H1 (cell line): ENCODE results near the gene CDC45. TPM values are rescaled to one million over a fixed set of nuclear protein-coding genes. Genes with fewer than 3 reads are reported as not detected.

ENCODE experiments used
- CTCF ChIA-PET: fragments of 300-600 bp; sonication (Branson Sonifier 250); formaldehyde crosslinking; loops from one replicate; lab custom pipeline; 2021; ENCODE audit not compliant: partially characterized antibody; lab: Charles Lee
- POLR2A ChIA-PET: fragments of 300-600 bp; sonication (Branson Sonifier 250); formaldehyde crosslinking; loops from one replicate; lab custom pipeline; 2021; ENCODE audit warnings: inconsistent platforms; ENCODE audit not compliant: partially characterized antibody; lab: Charles Lee
- DNase-seq, 2 experiments: peaks; one replicate each; pipeline versions ENCODE4 v3.0.0 to v3.0.0-alpha.2; 2010 to 2022; ENCODE audit warnings: low spot score in 2 of 2, low read depth in 1 of 2, mixed read lengths in 1 of 2
- FAIRE-seq: peaks from 2 replicates; lab custom pipeline; 2011; peaks lifted over from hg19 to GRCh38; lab: Jason Lieb, UNC
- H2AFZ ChIP-seq: 2 replicates; pipeline ENCODE4 v1.8.1; 2012; ENCODE audit warnings: low read length, inconsistent platforms
- H2AK5ac ChIP-seq: 2 replicates; pipeline ENCODE4 v1.6.1; 2013; ENCODE audit warnings: low read depth, low read length
- H2BK120ac ChIP-seq: replicated peaks from 2 replicates; pipeline ENCODE3; 2013; ENCODE audit warnings: low read depth, low read length, inconsistent platforms
- H2BK12ac ChIP-seq: 2 replicates; pipeline ENCODE4 v1.6.1; 2013; ENCODE audit warnings: low read depth, low read length
- H2BK15ac ChIP-seq: 2 replicates; pipeline ENCODE4 v1.6.1; 2013; ENCODE audit warnings: low read length
- H2BK20ac ChIP-seq: 2 replicates; pipeline ENCODE4 v1.6.1; 2013; ENCODE audit warnings: low read length
- H2BK5ac ChIP-seq: 2 replicates; pipeline ENCODE4 v1.6.1; 2013; ENCODE audit warnings: low read depth, low read length
- H3K14ac ChIP-seq: 2 replicates; pipeline ENCODE4 v1.6.1; 2013; ENCODE audit warnings: inconsistent platforms; ENCODE audit not compliant: insufficient read length
- H3K18ac ChIP-seq: 2 replicates; pipeline ENCODE4 v1.6.1; 2013; ENCODE audit warnings: low read length; ENCODE audit errors: extremely low read depth
- H3K23ac ChIP-seq: 2 replicates; pipeline ENCODE4 v1.6.1; 2013; ENCODE audit warnings: inconsistent platforms; ENCODE audit not compliant: insufficient read length
- H3K23me2 ChIP-seq: 2 replicates; pipeline ENCODE4 v1.6.1; 2013; ENCODE audit warnings: low read depth, low read length
- H3K27ac ChIP-seq: 2 replicates; pipeline ENCODE4 v1.6.1; 2011; ENCODE audit warnings: low read depth, low read length, inconsistent platforms
- H3K27me3 ChIP-seq, 4 experiments: replicated peaks in 1 of 4; 1 replicate in 1 of 4; 2 replicates in 3 of 4; pipeline versions ENCODE4 v1.6.1 to v1.8.1; 2011 to 2013; ENCODE audit warnings: low read length in 3 of 4, mild to moderate bottlenecking in 3 of 4, inconsistent platforms in 2 of 4, mixed read lengths in 2 of 4, moderate library complexity in 1 of 4; ENCODE audit not compliant: control insufficient read depth in 3 of 4, insufficient read depth in 3 of 4; ENCODE audit errors: extremely low read depth in 1 of 4
- H3K36me3 ChIP-seq, 4 experiments: 2 replicates each; pipeline versions ENCODE4 v1.6.1 to v1.8.1; 2011 to 2013; ENCODE audit warnings: mild to moderate bottlenecking in 4 of 4, low read length in 3 of 4, moderate library complexity in 2 of 4, control low read depth in 1 of 4, inconsistent platforms in 1 of 4; ENCODE audit not compliant: insufficient read depth in 4 of 4, control insufficient read depth in 2 of 4
- H3K4ac ChIP-seq: replicated peaks from 2 replicates; pipeline ENCODE3; 2013; ENCODE audit warnings: low read length, low read depth, mixed read lengths, inconsistent platforms; ENCODE audit not compliant: insufficient read length
- H3K4me1 ChIP-seq, 4 experiments: replicated peaks in 1 of 4; 1 replicate in 1 of 4; 2 replicates in 3 of 4; pipeline versions ENCODE4 v1.6.1 to v1.8.1; 2011 to 2013; ENCODE audit warnings: low read length in 3 of 4, inconsistent platforms in 2 of 4, mixed read lengths in 1 of 4; ENCODE audit not compliant: insufficient read depth in 4 of 4, control insufficient read depth in 3 of 4
- H3K4me2 ChIP-seq, 2 experiments: 2 replicates each; pipeline versions ENCODE4 v1.6.1 to v1.8.1; 2011 to 2013; ENCODE audit warnings: low read depth in 2 of 2, low read length in 2 of 2, control low read depth in 1 of 2, inconsistent platforms in 1 of 2, mild to moderate bottlenecking in 1 of 2; ENCODE audit not compliant: insufficient read depth in 1 of 2
- H3K4me3 ChIP-seq, 4 experiments: fragments of 200-600, 300-600 bp in 1 of 4; sonication (generic), shearing (Covaris generic), sonication (Bioruptor Twin) in 1 of 4; 2 replicates each; pipeline versions ENCODE4 v1.5.1 to v1.8.1; 2011 to 2016; ENCODE audit warnings: low read length in 4 of 4, low read depth in 3 of 4, control low read depth in 2 of 4, inconsistent platforms in 2 of 4, mild to moderate bottlenecking in 2 of 4, mixed read lengths in 1 of 4, moderate library complexity in 1 of 4; ENCODE audit not compliant: insufficient read depth in 2 of 4; ENCODE audit errors: extremely low read depth in 1 of 4
- H3K56ac ChIP-seq: replicated peaks from 2 replicates; pipeline ENCODE3; 2013; ENCODE audit warnings: low read depth, mild to moderate bottlenecking, mixed read lengths, low read length, inconsistent platforms; ENCODE audit not compliant: insufficient read length
- H3K79me1 ChIP-seq: 2 replicates; pipeline ENCODE4 v1.6.1; 2013; ENCODE audit warnings: low read depth, low read length, control low read depth
- H3K79me2 ChIP-seq, 2 experiments: 2 replicates each; pipeline versions ENCODE4 v1.6.1 to v1.8.1; 2012 to 2013; ENCODE audit warnings: low read length in 2 of 2, mild to moderate bottlenecking in 2 of 2, inconsistent platforms in 1 of 2; ENCODE audit not compliant: insufficient read depth in 2 of 2, control insufficient read depth in 1 of 2
- H3K9ac ChIP-seq, 4 experiments: replicated peaks in 1 of 4; 1 replicate in 1 of 4; 2 replicates in 3 of 4; pipeline versions ENCODE4 v1.6.1 to v1.8.1; 2011 to 2013; ENCODE audit warnings: low read depth in 3 of 4, low read length in 3 of 4, control low read depth in 2 of 4, mild to moderate bottlenecking in 2 of 4, moderate library complexity in 2 of 4, inconsistent platforms in 1 of 4; ENCODE audit errors: extremely low read depth in 1 of 4
- H3K9me3 ChIP-seq, 2 experiments: 2 replicates each; pipeline versions ENCODE4 v1.6.1 to v1.8.1; 2012 to 2013; ENCODE audit warnings: mild to moderate bottlenecking in 2 of 2, moderate library complexity in 2 of 2, control low read depth in 1 of 2, inconsistent platforms in 1 of 2, low read depth in 1 of 2, low read length in 1 of 2, mixed read lengths in 1 of 2; ENCODE audit not compliant: insufficient read depth in 2 of 2
- H4K20me1 ChIP-seq, 2 experiments: replicated peaks in 1 of 2; 2 replicates each; pipeline versions ENCODE3 to v1.8.1; 2011 to 2013; ENCODE audit warnings: inconsistent platforms in 2 of 2, low read length in 2 of 2, mild to moderate bottlenecking in 1 of 2; ENCODE audit not compliant: insufficient read depth in 2 of 2, control insufficient read depth in 1 of 2
- H4K5ac ChIP-seq: 2 replicates; pipeline ENCODE4 v1.6.1; 2013; ENCODE audit warnings: low read length, low read depth, mixed read lengths, inconsistent platforms; ENCODE audit not compliant: insufficient read length
- H4K8ac ChIP-seq: 2 replicates; pipeline ENCODE4 v1.8.0; 2013; ENCODE audit warnings: mild to moderate bottlenecking, moderate library complexity, low read length, inconsistent platforms; ENCODE audit not compliant: insufficient read depth; ENCODE audit errors: extremely low read depth
- H4K91ac ChIP-seq: replicated peaks from 2 replicates; pipeline ENCODE3; 2013; ENCODE audit warnings: low read length, mixed read lengths, inconsistent platforms; ENCODE audit not compliant: insufficient read length
- ASH2L ChIP-seq: fragments of 200-600, 300-600 bp; sonication (generic); IDR thresholded peaks from one replicate; pipeline ENCODE4 v1.7.1; 2017; ENCODE audit warnings: low read length
- CBX8 ChIP-seq: fragments of 300-800, 300-1000 bp; sonication (generic); IDR thresholded peaks from 2 replicates; pipeline ENCODE4 v1.7.1; 2016; ENCODE audit warnings: low read depth, low read length, borderline replicate concordance
- E2F6 ChIP-seq: IDR thresholded peaks from 2 replicates; pipeline ENCODE4 v1.6.1; 2012; ENCODE audit warnings: inconsistent platforms
- EP300 ChIP-seq, 2 experiments: IDR thresholded peaks; 1 replicate in 1 of 2; 2 replicates in 1 of 2; pipeline ENCODE4 v1.6.1; 2011 to 2012; ENCODE audit warnings: low read depth in 2 of 2, low read length in 2 of 2, mild to moderate bottlenecking in 2 of 2, borderline replicate concordance in 1 of 2, inconsistent platforms in 1 of 2, moderate library complexity in 1 of 2
- HDAC6 ChIP-seq: IDR thresholded peaks from one replicate; pipeline ENCODE4 v1.7.1; 2012; ENCODE audit warnings: low read depth, mild to moderate bottlenecking, inconsistent platforms, low read length, moderate library complexity
- KDM4A ChIP-seq: IDR thresholded peaks from one replicate; pipeline ENCODE4 v1.7.1; 2012; ENCODE audit warnings: low read depth, mild to moderate bottlenecking, moderate library complexity, low read length, inconsistent platforms; ENCODE audit not compliant: severe bottlenecking
- POU5F1 ChIP-seq: IDR thresholded peaks from 2 replicates; pipeline ENCODE4 v1.6.1; 2011; ENCODE audit warnings: low read depth, mild to moderate bottlenecking, low read length, moderate library complexity
- RFX5 ChIP-seq: IDR thresholded peaks from 2 replicates; pipeline ENCODE4 v1.6.1; 2011; ENCODE audit warnings: low read depth, low read length, improper control_type of control experiment, borderline replicate concordance
- RNF2 ChIP-seq: fragments of 200-900, 300-1000 bp; sonication (generic); IDR thresholded peaks from 2 replicates; pipeline ENCODE4 v1.7.1; 2016; ENCODE audit warnings: borderline replicate concordance, low read depth, mild to moderate bottlenecking, antibody characterized with exemption, low read length; ENCODE audit not compliant: poor library complexity, severe bottlenecking; ENCODE audit errors: missing control alignments
- SIN3A ChIP-seq, 2 experiments: IDR thresholded peaks in 1 of 2; conservative IDR thresholded peaks in 1 of 2; 2 replicates each; pipeline ENCODE4 v1.6.1; 2011 to 2012; ENCODE audit warnings: low read length in 2 of 2, improper control_type of control experiment in 1 of 2, low read depth in 1 of 2, mild to moderate bottlenecking in 1 of 2
- SIRT6 ChIP-seq: IDR thresholded peaks from one replicate; pipeline ENCODE4 v1.7.1; 2012; ENCODE audit warnings: low read length, inconsistent platforms
- TCF12 ChIP-seq: IDR thresholded peaks from 2 replicates; pipeline ENCODE4 v1.6.1; 2011; ENCODE audit warnings: low read depth, mild to moderate bottlenecking, low read length
- WGBS, 2 experiments: shearing (Covaris generic) in 1 of 2; methylation state at CpG; one replicate each; pipeline versions ENCODE4 v1.1.6 to v1.1.7; 2013 to 2015; ENCODE audit warnings: low lambda C conversion rate in 2 of 2, mixed read lengths in 2 of 2, inconsistent platforms in 1 of 2, low coverage in 1 of 2, missing lambda C conversion rate in 1 of 2; ENCODE audit not compliant: insufficient replicate concordance in 2 of 2, insufficient coverage in 1 of 2, insufficient read length in 1 of 2; ENCODE audit errors: extremely low coverage in 1 of 2, missing lambda C conversion rate in 1 of 2; 5-methylcytosine and 5-hydroxymethylcytosine counted together
- polyA plus RNA-seq, 7 experiments: library from polyadenylated mRNA; depleted of rRNA in 3 of 7; stranded (reverse) in 5 of 7; unstranded in 2 of 7; fragments of >200 nt in 5 of 7; fragments of 200-250 nt in 2 of 7; gene quantifications; 1 replicate in 5 of 7; 2 replicates in 1 of 7; 4 replicates in 1 of 7; pipeline versions ENCODE4 v1.2.1 to v1.2.3, GENCODE V29; 2011 to 2013; ENCODE audit warnings: missing spikeins in 2 of 7, mixed read lengths in 2 of 7
- total RNA-seq: library from RNA; stranded (reverse); fragmentation: NEBNext Ultra II Directional; extraction: Animal tissue kit (Norgen Biotek cat#: 25700); gene quantifications from 2 replicates; pipeline ENCODE4 v1.2.1, GENCODE V29; 2021

CDC45 gene
- total and polyA plus RNA-seq, 2 of the 8 experiments (the other 6 are each of a cell fraction or from before 2014, with no cell fraction given), result 31.9 to 37.7 TPM

GRCh38 chr22:19499236-19499879 lies 19.6 kb downstream of the CDC45 start:
- H3K79me2 ChIP-seq, result no peaks in the 10 kb centered on the region
- no peak overlapping the region for H2BK20ac ChIP-seq
- H2BK12ac ChIP-seq, result no peak overlapping the region
- no peak overlapping the region for H3K4me2 ChIP-seq
- H3K4me1 ChIP-seq, result no peaks in the 10 kb centered on the region; a peak in 2 of 7 replicates
- H3K23me2 ChIP-seq, result no peaks in the 10 kb centered on the region
- no peak overlapping the region for H2AFZ ChIP-seq
- H3K56ac ChIP-seq, result no peak overlapping the region
- H3K14ac ChIP-seq, result no peak overlapping the region
- CTCF ChIA-PET, result interaction anchor here (2.6 kb wide), 1 partner anchor 180 kb away, joined by 6 read pairs; no protein-coding TSS in a partner anchor
- H3K36me3 ChIP-seq, result peaks cover 7 to 35% (median 17%) of the 10 kb centered on the region in 4 experiments
- no peak overlapping the region for H4K91ac ChIP-seq
- H3K79me1 ChIP-seq, result no peaks in the 10 kb centered on the region
- H2BK15ac ChIP-seq, result no peak overlapping the region
- H2BK5ac ChIP-seq, result no peak overlapping the region
- no peak overlapping the region for H2AK5ac ChIP-seq
- peaks cover 0 to 7% of the 10 kb centered on the region in 2 experiments for H4K20me1 ChIP-seq
- no peak overlapping the region for H3K18ac ChIP-seq
- H3K4ac ChIP-seq, result no peak overlapping the region
- no peak overlapping the region for H4K5ac ChIP-seq
- no peak overlapping the region for H3K4me3 ChIP-seq
- POLR2A ChIA-PET, result interaction anchor here (1.3 to 2.4 kb wide), 2 partner anchors 14 to 17 kb away, joined by 3 to 8 read pairs; no protein-coding TSS in a partner anchor
- no peak overlapping the region for H4K8ac ChIP-seq
- no peaks in the 10 kb centered on the region for H3K27me3 ChIP-seq
- no peaks in the 10 kb centered on the region for H3K9me3 ChIP-seq
- H3K27ac ChIP-seq, result no peak overlapping the region
- no peak overlapping the region for H2BK120ac ChIP-seq
- FAIRE-seq, result no peak
- no peak overlapping the region for H3K23ac ChIP-seq
- DNase-seq, result no peak
- H3K9ac ChIP-seq, result no peak overlapping the region
- 83% methylated on average over 5 of the region's 7 CpGs; no CpG with 5 or more reads in 1 of the 2 experiments for WGBS, 2 experiments
- TF ChIP-seq CBX8 (no peak), RNF2 (no peak), TCF12 (no peak), HDAC6 (no peak), POU5F1 (no peak), ASH2L (no peak), RFX5 (no peak), SIRT6 (no peak), E2F6 (no peak), EP300 (IDR thresholded peaks at IDR 0.05; ENCODE audit: borderline replicate concordance in 1 of 2, low read depth in 2 of 2, low read length in 2 of 2) (no peak), SIN3A (conservative IDR thresholded peaks at IDR 0.05 in 1 of 2, IDR thresholded peaks at IDR 0.05 in 1 of 2; ENCODE audit: low read depth in 1 of 2, low read length in 2 of 2) (no peak), KDM4A (no peak)
